ENCODE measurements around the gene OR51G1.

GRCh38 chr11:4960877-4961276 lies 36.7 kb upstream of the OR51G1 start:
- TF ChIP-seq POLR2A (IDR thresholded peaks at IDR 0.05) (no peak), CTCF (IDR thresholded peaks at IDR 0.05) (no peak)
